ENCODE results near the gene SAMD4A. TPM values are rescaled to one million over a fixed set of nuclear protein-coding genes. Genes with fewer than 3 reads are reported as not detected.

The SAMD4A gene
- total RNA-seq, 1 experiment from 2014 or later: 18.3 TPM

- Histone ChIP-seq H4K20me1 (ENCODE audit: insufficient read depth) (no peaks in the 10 kb centered on the region), H3K9me2 (ENCODE audit: insufficient read depth) (no peaks in the 10 kb centered on the region; the same call in 1 of the 2 replicates), H3K27ac (no peak overlapping the region), H3K36me3 (ENCODE audit: low read depth) (no peaks in the 10 kb centered on the region), H3K27me3 (ENCODE audit: insufficient read depth, low read depth) (no peaks in the 10 kb centered on the region), H3K4me2 (no peak overlapping the region), H3K4me3 (no peak overlapping the region), H3F3A (ENCODE audit: insufficient read depth, low read depth) (peaks cover 10% of the 10 kb centered on the region; the same call in 1 of the 2 replicates), H2AFZ (no peak overlapping the region), H3K4me1 (replicated peaks; ENCODE audit: insufficient read depth) (peaks cover 39% of the 10 kb centered on the region), H3K79me2 (ENCODE audit: low read depth) (peaks cover 20% of the 10 kb centered on the region; the same call in 1 of the 2 replicates), H3K9me3 (ENCODE audit: insufficient read depth, low read depth) (no peaks in the 10 kb centered on the region)
- ChIA-PET CTCF (interaction anchor here (0.6 kb wide), 1 partner anchor 88 kb away, joined by 4 read pairs; no protein-coding TSS in a partner anchor), POLR2A (ENCODE audit: unreplicated experiment) (no interaction called here)
- TF ChIP-seq EZH2 (IDR thresholded peaks at IDR 0.05; ENCODE audit: low read depth) (no peak), CTCF (conservative IDR thresholded peaks at IDR 0.05) (no peak)
- intact Hi-C loops (cut with micrococcal nuclease; ENCODE audit: unreplicated experiment): no loop called here
- BruUV-seq (replicated peaks): no TSS peak
- no peak for DNase-seq
These were observed 120.8 kb downstream of the SAMD4A start for GRCh38 chr14:54687750-54688119.

GRCh38 chr14:54688229-54688628, 121.3 kb downstream of the SAMD4A start:
- H3F3A ChIP-seq (ENCODE audit: insufficient read depth, low read depth): peaks cover 8% of the 10 kb centered on the region; the same call in 1 of the 2 replicates
- ChIA-PET CTCF (interaction anchor here (0.6 kb wide), 2 partner anchors 87 to 119 kb away, joined by 3 to 4 read pairs; no protein-coding TSS in a partner anchor), POLR2A (ENCODE audit: unreplicated experiment) (no interaction called here)
- H3K4me1 ChIP-seq (replicated peaks; ENCODE audit: insufficient read depth): peaks cover 38% of the 10 kb centered on the region
- no peak overlapping the region for H2AFZ ChIP-seq
- no peaks in the 10 kb centered on the region for H3K9me3 ChIP-seq (ENCODE audit: insufficient read depth, low read depth)
- no peaks in the 10 kb centered on the region; the same call in 1 of the 2 replicates for H3K9me2 ChIP-seq (ENCODE audit: insufficient read depth)
- no peak overlapping the region for H3K4me3 ChIP-seq
- peaks cover 20% of the 10 kb centered on the region; the same call in 1 of the 2 replicates for H3K79me2 ChIP-seq (ENCODE audit: low read depth)
- no peaks in the 10 kb centered on the region for H3K36me3 ChIP-seq (ENCODE audit: low read depth)
- no TSS peak for BruUV-seq (replicated peaks)
- H3K4me2 ChIP-seq: no peak overlapping the region
- intact Hi-C loops (cut with micrococcal nuclease; ENCODE audit: unreplicated experiment): no loop called here
- no peak for DNase-seq
- TF ChIP-seq CTCF (conservative IDR thresholded peaks at IDR 0.05): no peak
- no peak for TF ChIP-seq EZH2 (IDR thresholded peaks at IDR 0.05; ENCODE audit: low read depth)
- H3K27ac ChIP-seq: no peak overlapping the region
- H3K27me3 ChIP-seq (ENCODE audit: insufficient read depth, low read depth): no peaks in the 10 kb centered on the region
- H4K20me1 ChIP-seq (ENCODE audit: insufficient read depth): no peaks in the 10 kb centered on the region

- CTCF ChIA-PET: interaction anchor here (0.8 to 1.1 kb wide), 2 partner anchors 84 to 124 kb away, joined by 5 to 6 read pairs; partner anchors contain the start of gene SAMD4A
- POLR2A ChIA-PET (ENCODE audit: unreplicated experiment): interaction anchor here (0.6 kb wide), 1 partner anchor 208 kb away, joined by 3 read pairs; no protein-coding TSS in a partner anchor
- no peaks in the 10 kb centered on the region for H3K9me3 ChIP-seq (ENCODE audit: insufficient read depth, low read depth)
- TF ChIP-seq EZH2 (IDR thresholded peaks at IDR 0.05; ENCODE audit: low read depth): no peak
- no peak for TF ChIP-seq CTCF (conservative IDR thresholded peaks at IDR 0.05)
- BruUV-seq (replicated peaks): no TSS peak
- H3K27ac ChIP-seq: no peak overlapping the region
- peaks cover 21% of the 10 kb centered on the region for H3K4me1 ChIP-seq (replicated peaks; ENCODE audit: insufficient read depth)
- intact Hi-C loops (cut with micrococcal nuclease; ENCODE audit: unreplicated experiment): loop anchor here (2.0 to 5.0 kb wide), 3 partner anchors 37 to 83 kb away; no protein-coding TSS in a partner anchor
- no peak for DNase-seq
- no peaks in the 10 kb centered on the region for H4K20me1 ChIP-seq (ENCODE audit: insufficient read depth)
- H3K36me3 ChIP-seq (ENCODE audit: low read depth): no peaks in the 10 kb centered on the region
- H3K9me2 ChIP-seq (ENCODE audit: insufficient read depth): no peaks in the 10 kb centered on the region; the same call in 1 of the 2 replicates
- H3K79me2 ChIP-seq (ENCODE audit: low read depth): peaks cover 20% of the 10 kb centered on the region; the same call in 1 of the 2 replicates
- H3F3A ChIP-seq (ENCODE audit: insufficient read depth, low read depth): no peaks in the 10 kb centered on the region; the same call in 1 of the 2 replicates
- H3K4me3 ChIP-seq: no peak overlapping the region
- no peak overlapping the region for H3K4me2 ChIP-seq
- no peak overlapping the region for H2AFZ ChIP-seq
- H3K27me3 ChIP-seq (ENCODE audit: insufficient read depth, low read depth): no peaks in the 10 kb centered on the region
These were observed 123.0 kb downstream of the SAMD4A start for GRCh38 chr14:54689928-54690327.

All from PC-9 (cell line).